K562 (cell line): ENCODE data around the gene TTC16. TPM values are rescaled to one million over a fixed set of nuclear protein-coding genes. Genes with fewer than 3 reads are reported as not detected.

Experiments used
- ATF7 ChIP-seq: fragments of 450-650 bp; IDR thresholded peaks from 2 replicates; pipeline ENCODE4 v1.7.1; 2014; ENCODE audit warnings: mild to moderate bottlenecking, moderate library complexity
- DACH1 ChIP-seq: fragments of 450-650 bp; IDR thresholded peaks from 2 replicates; pipeline ENCODE4 v1.6.1; 2018; ENCODE audit not compliant: partially characterized antibody
- ERF ChIP-seq: fragments of 450-650 bp; formaldehyde crosslinking; IDR thresholded peaks from 2 replicates; pipeline ENCODE4 v1.4.0; 2020; ENCODE audit warnings: mild to moderate bottlenecking, mixed read lengths
- HDAC2 ChIP-seq: fragments of 450-650 bp; IDR thresholded peaks from 2 replicates; pipeline ENCODE4 v1.6.1; 2016; ENCODE audit warnings: mild to moderate bottlenecking
- HMG20A ChIP-seq: fragments of 450-650 bp; formaldehyde crosslinking; conservative IDR thresholded peaks from 2 replicates; pipeline ENCODE4 v1.4.0; 2020; ENCODE audit warnings: mild to moderate bottlenecking, mixed read lengths
- HNRNPK ChIP-seq: fragments of 200-400 bp; formaldehyde crosslinking; IDR thresholded peaks from one replicate; pipeline ENCODE4 v1.6.1; 2018; ENCODE audit warnings: mild to moderate bottlenecking, low read depth, low read length; ENCODE audit not compliant: poor library complexity, severe bottlenecking
- IFI16 ChIP-seq: fragments of 250-450 bp; sonication (Bioruptor Pico); IDR thresholded peaks from 2 replicates; pipeline ENCODE4 v2.1.2; 2022; ENCODE audit warnings: mild to moderate bottlenecking, inconsistent platforms
- MBD2 ChIP-seq: sonication (generic); IDR thresholded peaks from 2 replicates; pipeline ENCODE4 v1.6.1; 2016; ENCODE audit warnings: low read depth, borderline replicate concordance
- MCM7 ChIP-seq, 2 experiments: fragments of 450-650 bp; IDR thresholded peaks; 2 replicates each; pipeline ENCODE4 v1.6.1; 2016 to 2018
- NCOA1 ChIP-seq: fragments of 450-650 bp; IDR thresholded peaks from 2 replicates; pipeline ENCODE4 v1.6.1; 2016; ENCODE audit warnings: low read depth
- NR1H2 ChIP-seq: sonication (generic); formaldehyde crosslinking; IDR thresholded peaks from 2 replicates; pipeline ENCODE4 v1.4.0; 2020; ENCODE audit warnings: mild to moderate bottlenecking, missing genetic modification reagents
- RBFOX2 ChIP-seq: fragments of 200-400 bp; formaldehyde crosslinking; IDR thresholded peaks from 2 replicates; pipeline ENCODE4 v1.6.1; 2017; ENCODE audit warnings: low read depth, mild to moderate bottlenecking, low read length, moderate library complexity
- ZBTB17 ChIP-seq: fragments of 450-650 bp; formaldehyde crosslinking; IDR thresholded peaks from 2 replicates; pipeline ENCODE4 v1.4.0; 2020; ENCODE audit warnings: mild to moderate bottlenecking
- ZNF174 ChIP-seq: fragments of 250-450 bp; sonication (Bioruptor Pico); IDR thresholded peaks from 2 replicates; pipeline ENCODE4 v1.4.0; 2020; ENCODE audit warnings: mild to moderate bottlenecking
- ZNF408 ChIP-seq: fragments of 250-450 bp; sonication (Bioruptor Pico); IDR thresholded peaks from 2 replicates; pipeline ENCODE4 v1.4.0; 2020; ENCODE audit warnings: low read depth, mild to moderate bottlenecking, moderate library complexity
- polyA plus RNA-seq, 8 experiments: library from polyadenylated mRNA; depleted of rRNA in 4 of 8; stranded (reverse) in 5 of 8; unstranded in 3 of 8; fragments of >200 nt; fragmentation: Nextera tagmentation in 2 of 8; fragmentation: Illumina TruSeq in 1 of 8; extraction: Ambion mirVana in 2 of 8; extraction: Trizol in 1 of 8; gene quantifications; 2 replicates each; pipeline versions ENCODE4 v1.2.1 to v1.2.3, GENCODE V29; 2011 to 2014; ENCODE audit warnings: inconsistent platforms in 1 of 8, missing spikeins in 1 of 8
- total RNA-seq, 7 experiments: library from RNA; depleted of rRNA in 6 of 7; stranded (reverse); fragments of >200 nt in 6 of 7; fragmentation: Illumina TruSeq in 2 of 7; extraction: Trizol in 2 of 7; gene quantifications; 2 replicates each; pipeline versions ENCODE4 v1.2.1 to v1.2.3, GENCODE V29; 2011 to 2021; ENCODE audit warnings: low replicate concordance in 1 of 7
- TF ChIP-seq, protein P1 (sequence below): sonication (generic); formaldehyde crosslinking; IDR thresholded peaks from 2 replicates; pipeline ENCODE4 v1.8.0; 2022; ENCODE audit warnings: missing genetic modification reagents, mild to moderate bottlenecking, borderline replicate concordance
- TF ChIP-seq, protein P2 (sequence below), 2 experiments: fragments of 450-650 bp in 1 of 2; IDR thresholded peaks; 2 replicates each; pipeline ENCODE4 v1.6.1; 2011 to 2017; ENCODE audit warnings: low read depth in 2 of 2, antibody characterized with exemption in 1 of 2, borderline replicate concordance in 1 of 2, low read length in 1 of 2, mild to moderate bottlenecking in 1 of 2, mixed read lengths in 1 of 2; ENCODE audit not compliant: control insufficient read depth in 1 of 2
- TF ChIP-seq, protein P3 (sequence below): fragments of 250-450 bp; sonication (Bioruptor Pico); IDR thresholded peaks from 2 replicates; pipeline ENCODE4 v1.5.0; 2021; ENCODE audit warnings: mild to moderate bottlenecking, moderate library complexity

The TTC16 gene
- total and polyA plus RNA-seq, 9 of the 15 experiments (the other 6 are each of a cell fraction or from before 2014, with no cell fraction given): 0.11 TPM; not detected in 8

DNA sequence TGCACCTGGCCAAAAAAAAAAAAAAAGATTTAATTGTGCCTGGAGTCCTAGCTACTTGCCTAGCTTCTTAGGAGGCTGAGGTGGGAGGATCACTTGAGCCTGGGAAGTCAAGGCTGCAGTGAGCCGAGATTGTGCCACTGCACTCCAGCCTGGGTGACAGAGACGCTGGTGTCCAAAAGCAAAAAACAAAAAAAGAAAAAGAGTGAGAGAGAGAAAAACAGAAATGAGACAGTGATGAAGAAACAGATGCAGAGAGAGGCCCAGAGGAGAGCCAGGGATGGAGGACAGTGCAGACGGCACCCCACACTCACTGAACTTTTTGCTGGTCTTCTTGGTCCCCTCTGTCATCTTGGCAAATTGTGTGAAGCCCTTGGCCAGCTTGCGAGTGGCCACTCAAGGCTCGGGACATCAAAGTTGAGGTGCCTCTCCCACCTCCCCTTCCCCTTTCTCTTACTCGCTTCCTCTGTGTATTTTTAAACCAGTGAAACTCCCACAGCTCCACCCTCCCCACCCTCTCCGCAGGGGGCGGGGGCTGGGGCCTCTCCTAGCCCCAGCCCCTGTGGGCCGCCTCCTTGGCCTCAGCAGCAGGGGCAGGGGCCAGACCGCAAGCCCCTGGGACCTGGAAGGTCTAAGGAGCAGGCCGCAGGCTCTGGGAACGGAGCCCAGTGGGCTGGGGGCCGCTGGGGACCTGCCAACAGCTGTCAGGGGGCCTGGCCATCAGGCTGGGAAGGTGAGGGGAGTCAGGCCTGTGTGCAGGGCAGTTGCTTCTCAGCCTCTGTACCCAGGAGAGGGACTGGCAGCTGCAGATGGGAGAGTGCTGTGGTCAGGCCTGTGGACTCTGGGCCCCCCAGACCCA is 62.6 kb downstream of the TTC16 start, which contains the start of gene SH2D3C (continued):
- TF ChIP-seq, protein P1, sequence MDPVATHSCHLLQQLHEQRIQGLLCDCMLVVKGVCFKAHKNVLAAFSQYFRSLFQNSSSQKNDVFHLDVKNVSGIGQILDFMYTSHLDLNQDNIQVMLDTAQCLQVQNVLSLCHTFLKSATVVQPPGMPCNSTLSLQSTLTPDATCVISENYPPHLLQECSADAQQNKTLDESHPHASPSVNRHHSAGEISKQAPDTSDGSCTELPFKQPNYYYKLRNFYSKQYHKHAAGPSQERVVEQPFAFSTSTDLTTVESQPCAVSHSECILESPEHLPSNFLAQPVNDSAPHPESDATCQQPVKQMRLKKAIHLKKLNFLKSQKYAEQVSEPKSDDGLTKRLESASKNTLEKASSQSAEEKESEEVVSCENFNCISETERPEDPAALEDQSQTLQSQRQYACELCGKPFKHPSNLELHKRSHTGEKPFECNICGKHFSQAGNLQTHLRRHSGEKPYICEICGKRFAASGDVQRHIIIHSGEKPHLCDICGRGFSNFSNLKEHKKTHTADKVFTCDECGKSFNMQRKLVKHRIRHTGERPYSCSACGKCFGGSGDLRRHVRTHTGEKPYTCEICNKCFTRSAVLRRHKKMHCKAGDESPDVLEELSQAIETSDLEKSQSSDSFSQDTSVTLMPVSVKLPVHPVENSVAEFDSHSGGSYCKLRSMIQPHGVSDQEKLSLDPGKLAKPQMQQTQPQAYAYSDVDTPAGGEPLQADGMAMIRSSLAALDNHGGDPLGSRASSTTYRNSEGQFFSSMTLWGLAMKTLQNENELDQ (CRISPR knock-in tag): no peak
- TF ChIP-seq ERF (CRISPR knock-in tag): no peak
- no peak for TF ChIP-seq MBD2
- no peak for TF ChIP-seq ZNF408
- TF ChIP-seq HMG20A (CRISPR knock-in tag): no peak
- TF ChIP-seq ZNF174 (CRISPR knock-in tag): no peak
- no peak for TF ChIP-seq IFI16
- TF ChIP-seq MCM7 (IDR thresholded peaks at IDR 0.05): no peak
- no peak for TF ChIP-seq HNRNPK
- no peak for TF ChIP-seq DACH1
- TF ChIP-seq ATF7: no peak
- TF ChIP-seq NR1H2 (CRISPR knock-in tag): no peak
- no peak for TF ChIP-seq HDAC2
- TF ChIP-seq ZBTB17: no peak
- TF ChIP-seq, protein P2, sequence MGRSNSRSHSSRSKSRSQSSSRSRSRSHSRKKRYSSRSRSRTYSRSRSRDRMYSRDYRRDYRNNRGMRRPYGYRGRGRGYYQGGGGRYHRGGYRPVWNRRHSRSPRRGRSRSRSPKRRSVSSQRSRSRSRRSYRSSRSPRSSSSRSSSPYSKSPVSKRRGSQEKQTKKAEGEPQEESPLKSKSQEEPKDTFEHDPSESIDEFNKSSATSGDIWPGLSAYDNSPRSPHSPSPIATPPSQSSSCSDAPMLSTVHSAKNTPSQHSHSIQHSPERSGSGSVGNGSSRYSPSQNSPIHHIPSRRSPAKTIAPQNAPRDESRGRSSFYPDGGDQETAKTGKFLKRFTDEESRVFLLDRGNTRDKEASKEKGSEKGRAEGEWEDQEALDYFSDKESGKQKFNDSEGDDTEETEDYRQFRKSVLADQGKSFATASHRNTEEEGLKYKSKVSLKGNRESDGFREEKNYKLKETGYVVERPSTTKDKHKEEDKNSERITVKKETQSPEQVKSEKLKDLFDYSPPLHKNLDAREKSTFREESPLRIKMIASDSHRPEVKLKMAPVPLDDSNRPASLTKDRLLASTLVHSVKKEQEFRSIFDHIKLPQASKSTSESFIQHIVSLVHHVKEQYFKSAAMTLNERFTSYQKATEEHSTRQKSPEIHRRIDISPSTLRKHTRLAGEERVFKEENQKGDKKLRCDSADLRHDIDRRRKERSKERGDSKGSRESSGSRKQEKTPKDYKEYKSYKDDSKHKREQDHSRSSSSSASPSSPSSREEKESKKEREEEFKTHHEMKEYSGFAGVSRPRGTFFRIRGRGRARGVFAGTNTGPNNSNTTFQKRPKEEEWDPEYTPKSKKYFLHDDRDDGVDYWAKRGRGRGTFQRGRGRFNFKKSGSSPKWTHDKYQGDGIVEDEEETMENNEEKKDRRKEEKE (IDR thresholded peaks at IDR 0.05; ENCODE audit: borderline replicate concordance in 1 of 2, control insufficient read depth in 1 of 2, low read depth in 2 of 2, low read length in 1 of 2): no peak
- TF ChIP-seq, protein P3, sequence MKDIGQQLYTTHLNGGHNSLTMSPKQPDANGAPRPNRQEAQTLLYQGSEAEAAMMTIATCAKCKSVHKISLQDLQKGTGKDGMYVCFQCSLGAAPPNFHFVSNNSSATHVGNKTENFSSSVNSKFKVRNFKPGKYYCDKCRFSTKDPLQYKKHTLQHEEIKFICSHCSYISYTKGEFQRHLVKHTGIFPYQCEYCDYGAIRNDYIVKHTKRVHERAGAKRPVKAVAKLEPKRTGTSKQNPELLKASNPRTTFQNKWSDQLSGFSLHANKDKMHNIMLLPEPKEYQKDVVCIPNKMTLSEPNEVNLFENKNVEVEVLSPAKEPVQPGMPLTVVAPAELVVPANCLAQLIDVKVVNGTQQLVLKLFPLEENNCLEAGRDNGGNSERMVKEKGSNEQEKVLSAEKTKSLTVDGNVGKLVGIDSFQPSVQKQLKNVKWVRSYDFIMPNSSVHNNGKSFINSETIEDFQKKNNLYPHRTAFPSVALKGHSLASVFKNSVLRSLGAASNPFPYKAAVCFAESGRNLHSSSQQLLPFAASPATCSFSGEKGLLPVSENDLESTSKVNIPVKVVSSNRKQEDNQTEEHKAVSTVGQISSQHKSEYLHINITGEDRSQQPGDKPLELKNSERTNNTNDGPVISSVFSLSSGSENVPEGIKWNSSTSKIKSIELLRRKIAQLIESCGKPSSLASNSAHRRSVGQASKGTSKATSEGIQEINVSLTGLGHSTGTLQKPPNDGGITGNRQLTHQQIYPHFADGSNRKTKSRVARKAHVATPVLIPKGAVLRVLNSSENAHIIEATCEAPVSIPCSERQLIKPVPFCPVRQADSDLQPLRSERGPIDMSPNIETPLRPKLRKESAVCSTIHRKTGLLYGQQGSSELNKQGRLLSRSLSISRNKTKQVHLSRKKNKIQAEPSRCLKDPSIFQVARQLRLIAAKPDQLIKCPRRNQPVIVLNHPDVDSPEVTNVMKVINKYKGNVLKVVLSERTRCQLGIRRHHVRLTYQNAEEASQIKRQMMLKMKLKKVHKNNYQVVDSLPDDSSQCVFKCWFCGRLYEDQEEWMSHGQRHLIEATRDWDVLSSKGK: no peak
- peak; percentile 61 for TF ChIP-seq RBFOX2
- no peak for TF ChIP-seq NCOA1
